ENCODE data around the gene SPAG16.

DNA sequence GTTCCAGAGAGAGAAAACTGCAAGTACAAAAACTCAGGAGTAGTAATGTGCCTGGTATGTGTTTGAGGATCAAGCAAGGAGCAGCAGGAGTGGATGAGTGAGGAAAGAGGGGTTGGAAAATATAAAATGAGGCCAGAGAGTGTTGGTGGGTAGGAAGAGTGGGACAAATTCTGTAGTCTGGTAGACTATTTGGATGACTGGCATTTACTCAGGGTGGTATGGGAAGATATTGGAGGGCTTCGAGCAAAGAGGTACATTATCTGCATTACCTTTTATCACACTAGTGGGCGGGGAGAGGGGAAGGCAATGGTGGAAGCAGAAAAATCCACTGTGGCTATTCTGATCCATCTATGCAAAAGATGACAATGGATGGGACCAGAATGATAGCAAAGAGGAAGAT is 744.9 kb downstream of the SPAG16 start:
- TF ChIP-seq POLR2A (IDR thresholded peaks at IDR 0.05; ENCODE audit: low read depth, low read length): no peak
- TF ChIP-seq TAF1 (IDR thresholded peaks at IDR 0.05; ENCODE audit: borderline replicate concordance, low read depth, low read length): no peak
- TF ChIP-seq POLR2AphosphoS5 (IDR thresholded peaks at IDR 0.05; ENCODE audit: low read depth, low read length): no peak
